NCI-H1092 (cell line): Measurements from ENCODE around the gene SDHAF1.

Source experiments
- DNase-seq: peaks from one replicate; lab custom pipeline; 2025; lab: John Stamatoyannopoulos, UW

The SDHAF1 gene

GRCh38 chr19:35986664-35987570 lies 8.1 kb upstream of the SDHAF1 start:
- peak; percentile 33 for DNase-seq

- DNase-seq = no peak
Measured at GRCh38 chr19:35987571-35987896, 7.5 kb upstream of the SDHAF1 start.

GRCh38 chr19:35988824-35989223 lies 6.2 kb upstream of the SDHAF1 start:
- no peak for DNase-seq

GRCh38 chr19:35990156-35990555 lies 4.8 kb upstream of the SDHAF1 start:
- DNase-seq = no peak

GRCh38 chr19:35990771-35991730 lies 3.9 kb upstream of the SDHAF1 start:
- no peak for DNase-seq

GRCh38 chr19:35991731-35992450 lies 3.1 kb upstream of the SDHAF1 start:
- no peak for DNase-seq

- no peak for DNase-seq
Measured at GRCh38 chr19:35992907-35993765, 1.9 kb upstream of the SDHAF1 start.

GRCh38 chr19:35993923-35994598 lies 927 bp upstream of the SDHAF1 start:
- DNase-seq = no peak

- DNase-seq = no peak
Measured at GRCh38 chr19:35996777-35997176, 1.8 kb downstream of the SDHAF1 start.

GRCh38 chr19:36001605-36002004 lies 6.6 kb downstream of the SDHAF1 start:
- DNase-seq = no peak

- DNase-seq = no peak
Measured at GRCh38 chr19:36003284-36003683, 8.3 kb downstream of the SDHAF1 start.

GRCh38 chr19:36006955-36007354 lies 12.0 kb downstream of the SDHAF1 start:
- no peak for DNase-seq

- DNase-seq = no peak
Measured at GRCh38 chr19:36008336-36008978, 13.5 kb downstream of the SDHAF1 start, which contains the start of gene SYNE4. Gene SYNE4 (minus strand): TSS chr19:36008813. CDS start chr19:36008681, 132 bp downstream.

- DNase-seq = peak; percentile 20
Measured at GRCh38 chr19:36009220-36009619, 14.2 kb downstream of the SDHAF1 start.

- DNase-seq = no peak
Measured at GRCh38 chr19:36009633-36010379, 14.8 kb downstream of the SDHAF1 start.

GRCh38 chr19:36010402-36010801 lies 15.4 kb downstream of the SDHAF1 start:
- DNase-seq = no peak

- DNase-seq = no peak
Measured at GRCh38 chr19:36013280-36014011, 18.5 kb downstream of the SDHAF1 start.
